ENCODE measurements around the gene TMC3. TPM values are rescaled to one million over a fixed set of nuclear protein-coding genes. Genes with fewer than 3 reads are reported as not detected.

TMC3 gene
- total RNA-seq, 1 experiment from 2014 or later = not detected

- intact Hi-C loops (cut with micrococcal nuclease; ENCODE audit: unreplicated experiment) = no loop called here
- Histone ChIP-seq H3K27me3 (replicated peaks; ENCODE audit: control insufficient read depth, insufficient read depth, low read length) (no peaks in the 10 kb centered on the region; the same call in 1 of the 2 replicates), H3K9me3 (no peaks in the 10 kb centered on the region), H3K4me3 (ENCODE audit: low read depth, low read length) (no peak overlapping the region), H3K36me3 (ENCODE audit: control insufficient read depth, insufficient read depth, low read length) (no peaks in the 10 kb centered on the region), H3K4me1 (no peaks in the 10 kb centered on the region)
- ChIA-PET POLR2A (no interaction called here), CTCF (no interaction called here)
- BruUV-seq (replicated peaks) = no TSS peak
- no peaks in the 10 kb centered on the region for H3K36me3 Mint-ChIP-seq (ENCODE audit: insufficient read depth, unreplicated experiment)
- H3K9me3 Mint-ChIP-seq (ENCODE audit: unreplicated experiment) = no peaks in the 10 kb centered on the region
- no peak overlapping the region for H3K4me3 Mint-ChIP-seq (ENCODE audit: unreplicated experiment)
- H3K4me1 Mint-ChIP-seq (ENCODE audit: low read depth, unreplicated experiment) = no peaks in the 10 kb centered on the region
- H3K27ac Mint-ChIP-seq (ENCODE audit: unreplicated experiment) = no peak overlapping the region
- H3K27me3 Mint-ChIP-seq (ENCODE audit: insufficient read depth, unreplicated experiment) = no peaks in the 10 kb centered on the region
- TF ChIP-seq CTCF (IDR thresholded peaks at IDR 0.05; ENCODE audit: insufficient read depth in 1 of 2, low read depth in 1 of 2, low read length in 1 of 2, severe bottlenecking in 1 of 2, unreplicated experiment in 1 of 2) = no peak
- DNase-seq = no peak
Measured at GRCh38 chr15:81314378-81314777, 59.6 kb downstream of the TMC3 start.

GRCh38 chr15:81313686-81314085 lies 60.3 kb downstream of the TMC3 start:
- H3K4me1 Mint-ChIP-seq (ENCODE audit: low read depth, unreplicated experiment) = no peaks in the 10 kb centered on the region
- POLR2A ChIA-PET = no interaction called here
- H3K9me3 Mint-ChIP-seq (ENCODE audit: unreplicated experiment) = no peaks in the 10 kb centered on the region
- TF ChIP-seq CTCF (IDR thresholded peaks at IDR 0.05; ENCODE audit: insufficient read depth in 1 of 2, low read depth in 1 of 2, low read length in 1 of 2, severe bottlenecking in 1 of 2, unreplicated experiment in 1 of 2) = no peak
- no peaks in the 10 kb centered on the region; the same call in 1 of the 2 replicates for H3K27me3 ChIP-seq (replicated peaks; ENCODE audit: control insufficient read depth, insufficient read depth, low read length)
- no TSS peak for BruUV-seq (replicated peaks)
- H3K36me3 Mint-ChIP-seq (ENCODE audit: insufficient read depth, unreplicated experiment) = no peaks in the 10 kb centered on the region
- H3K9me3 ChIP-seq = no peaks in the 10 kb centered on the region
- H3K36me3 ChIP-seq (ENCODE audit: control insufficient read depth, insufficient read depth, low read length) = no peaks in the 10 kb centered on the region
- H3K4me1 ChIP-seq = no peaks in the 10 kb centered on the region
- intact Hi-C loops (cut with micrococcal nuclease; ENCODE audit: unreplicated experiment) = no loop called here
- no peak overlapping the region for H3K4me3 ChIP-seq (ENCODE audit: low read depth, low read length)
- CTCF ChIA-PET = no interaction called here
- no peak overlapping the region for H3K27ac Mint-ChIP-seq (ENCODE audit: unreplicated experiment)
- no peaks in the 10 kb centered on the region for H3K27me3 Mint-ChIP-seq (ENCODE audit: insufficient read depth, unreplicated experiment)
- no peak overlapping the region for H3K4me3 Mint-ChIP-seq (ENCODE audit: unreplicated experiment)
- DNase-seq = no peak

GRCh38 chr15:81312790-81313543 lies 61.0 kb downstream of the TMC3 start:
- POLR2A ChIA-PET = no interaction called here
- Mint-ChIP-seq H3K9me3 (ENCODE audit: unreplicated experiment) (no peaks in the 10 kb centered on the region), H3K27ac (ENCODE audit: unreplicated experiment) (no peak overlapping the region), H3K27me3 (ENCODE audit: insufficient read depth, unreplicated experiment) (no peaks in the 10 kb centered on the region), H3K4me3 (ENCODE audit: unreplicated experiment) (no peak overlapping the region), H3K4me1 (ENCODE audit: low read depth, unreplicated experiment) (no peaks in the 10 kb centered on the region), H3K36me3 (ENCODE audit: insufficient read depth, unreplicated experiment) (no peaks in the 10 kb centered on the region)
- no peak for DNase-seq
- H3K9me3 ChIP-seq = no peaks in the 10 kb centered on the region
- BruUV-seq (replicated peaks) = no TSS peak
- H3K27me3 ChIP-seq (replicated peaks; ENCODE audit: control insufficient read depth, insufficient read depth, low read length) = no peaks in the 10 kb centered on the region; the same call in 1 of the 2 replicates
- H3K36me3 ChIP-seq (ENCODE audit: control insufficient read depth, insufficient read depth, low read length) = no peaks in the 10 kb centered on the region
- H3K4me1 ChIP-seq = no peaks in the 10 kb centered on the region
- CTCF ChIA-PET = no interaction called here
- intact Hi-C loops (cut with micrococcal nuclease; ENCODE audit: unreplicated experiment) = no loop called here
- TF ChIP-seq CTCF (IDR thresholded peaks at IDR 0.05; ENCODE audit: insufficient read depth in 1 of 2, low read depth in 1 of 2, low read length in 1 of 2, severe bottlenecking in 1 of 2, unreplicated experiment in 1 of 2) = no peak
- no peak overlapping the region for H3K4me3 ChIP-seq (ENCODE audit: low read depth, low read length)
